WTC11 (cell line): Measurements from ENCODE around the gene QRICH2.

Experiments used
- ATF1 ChIP-seq: sonication (generic); formaldehyde crosslinking; IDR thresholded peaks from 2 replicates; pipeline ENCODE4 v1.8.1; 2023; ENCODE audit warnings: mild to moderate bottlenecking, moderate library complexity, missing genetic modification reagents
- CREB1 ChIP-seq: sonication (generic); formaldehyde crosslinking; IDR thresholded peaks from 2 replicates; pipeline ENCODE4 v1.8.0; 2023; ENCODE audit warnings: mild to moderate bottlenecking, missing genetic modification reagents
- GABPB1 ChIP-seq: sonication (generic); formaldehyde crosslinking; IDR thresholded peaks from 2 replicates; pipeline ENCODE4 v1.8.1; 2023; ENCODE audit warnings: mild to moderate bottlenecking, missing genetic modification reagents
- JUN ChIP-seq: sonication (generic); formaldehyde crosslinking; IDR thresholded peaks from 2 replicates; pipeline ENCODE4 v1.8.0; 2023; ENCODE audit warnings: mild to moderate bottlenecking, missing genetic modification reagents
- ZNF121 ChIP-seq: sonication (generic); formaldehyde crosslinking; IDR thresholded peaks from 2 replicates; pipeline ENCODE4 v1.8.0; 2023; ENCODE audit warnings: missing genetic modification reagents
- TF ChIP-seq, protein P1 (sequence below): fragments of 200-600 bp; IDR thresholded peaks from 2 replicates; pipeline ENCODE4 v1.8.0; 2022; ENCODE audit warnings: antibody characterized with exemption
- TF ChIP-seq, protein P2 (sequence below): sonication (generic); formaldehyde crosslinking; IDR thresholded peaks from 2 replicates; pipeline ENCODE4 v1.8.1; 2023; ENCODE audit warnings: mild to moderate bottlenecking, missing genetic modification reagents, moderate library complexity
- TF ChIP-seq, protein P3 (sequence below): sonication (generic); formaldehyde crosslinking; conservative IDR thresholded peaks from 2 replicates; pipeline ENCODE4 v1.8.1; 2023; ENCODE audit warnings: mild to moderate bottlenecking, low read depth, missing genetic modification reagents, moderate library complexity
- TF ChIP-seq, protein P4 (sequence below): sonication (generic); formaldehyde crosslinking; IDR thresholded peaks from 2 replicates; pipeline ENCODE4 v1.8.1; 2023; ENCODE audit warnings: mild to moderate bottlenecking, missing genetic modification reagents, moderate library complexity
- TF ChIP-seq, protein P5 (sequence below): sonication (generic); formaldehyde crosslinking; IDR thresholded peaks from 2 replicates; pipeline ENCODE4 v1.8.0; 2022; ENCODE audit warnings: mild to moderate bottlenecking, missing genetic modification reagents

DNA sequence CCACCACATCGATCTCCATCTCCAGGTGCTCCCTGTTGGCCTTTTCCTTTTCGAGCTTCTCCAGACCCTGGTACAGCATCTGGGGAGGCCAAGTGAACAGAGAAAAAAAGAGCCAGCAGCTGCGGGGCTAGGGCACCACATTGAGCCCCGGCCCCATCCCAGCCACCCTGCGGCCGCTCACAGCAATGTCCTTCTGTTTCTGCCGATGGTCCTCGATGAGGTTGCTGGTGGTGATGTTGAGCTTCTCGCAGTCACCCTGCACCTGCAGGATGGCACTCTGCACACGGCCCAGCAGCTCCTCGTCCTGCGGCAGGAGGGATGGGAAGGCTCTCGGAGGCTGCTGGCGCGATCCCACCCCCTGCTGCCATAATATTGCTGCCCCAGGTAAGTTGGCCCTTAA, 27.4 kb downstream of the QRICH2 start:
- TF ChIP-seq JUN (no peak), CREB1 (CRISPR knock-in tag) (no peak), GABPB1 (CRISPR knock-in tag) (no peak), ATF1 (CRISPR knock-in tag) (no peak), ZNF121 (CRISPR knock-in tag) (no peak)
- TF ChIP-seq, protein P1, sequence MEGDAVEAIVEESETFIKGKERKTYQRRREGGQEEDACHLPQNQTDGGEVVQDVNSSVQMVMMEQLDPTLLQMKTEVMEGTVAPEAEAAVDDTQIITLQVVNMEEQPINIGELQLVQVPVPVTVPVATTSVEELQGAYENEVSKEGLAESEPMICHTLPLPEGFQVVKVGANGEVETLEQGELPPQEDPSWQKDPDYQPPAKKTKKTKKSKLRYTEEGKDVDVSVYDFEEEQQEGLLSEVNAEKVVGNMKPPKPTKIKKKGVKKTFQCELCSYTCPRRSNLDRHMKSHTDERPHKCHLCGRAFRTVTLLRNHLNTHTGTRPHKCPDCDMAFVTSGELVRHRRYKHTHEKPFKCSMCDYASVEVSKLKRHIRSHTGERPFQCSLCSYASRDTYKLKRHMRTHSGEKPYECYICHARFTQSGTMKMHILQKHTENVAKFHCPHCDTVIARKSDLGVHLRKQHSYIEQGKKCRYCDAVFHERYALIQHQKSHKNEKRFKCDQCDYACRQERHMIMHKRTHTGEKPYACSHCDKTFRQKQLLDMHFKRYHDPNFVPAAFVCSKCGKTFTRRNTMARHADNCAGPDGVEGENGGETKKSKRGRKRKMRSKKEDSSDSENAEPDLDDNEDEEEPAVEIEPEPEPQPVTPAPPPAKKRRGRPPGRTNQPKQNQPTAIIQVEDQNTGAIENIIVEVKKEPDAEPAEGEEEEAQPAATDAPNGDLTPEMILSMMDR: no peak
- TF ChIP-seq, protein P2, sequence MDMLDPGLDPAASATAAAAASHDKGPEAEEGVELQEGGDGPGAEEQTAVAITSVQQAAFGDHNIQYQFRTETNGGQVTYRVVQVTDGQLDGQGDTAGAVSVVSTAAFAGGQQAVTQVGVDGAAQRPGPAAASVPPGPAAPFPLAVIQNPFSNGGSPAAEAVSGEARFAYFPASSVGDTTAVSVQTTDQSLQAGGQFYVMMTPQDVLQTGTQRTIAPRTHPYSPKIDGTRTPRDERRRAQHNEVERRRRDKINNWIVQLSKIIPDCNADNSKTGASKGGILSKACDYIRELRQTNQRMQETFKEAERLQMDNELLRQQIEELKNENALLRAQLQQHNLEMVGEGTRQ (CRISPR knock-in tag): no peak
- TF ChIP-seq, protein P3, sequence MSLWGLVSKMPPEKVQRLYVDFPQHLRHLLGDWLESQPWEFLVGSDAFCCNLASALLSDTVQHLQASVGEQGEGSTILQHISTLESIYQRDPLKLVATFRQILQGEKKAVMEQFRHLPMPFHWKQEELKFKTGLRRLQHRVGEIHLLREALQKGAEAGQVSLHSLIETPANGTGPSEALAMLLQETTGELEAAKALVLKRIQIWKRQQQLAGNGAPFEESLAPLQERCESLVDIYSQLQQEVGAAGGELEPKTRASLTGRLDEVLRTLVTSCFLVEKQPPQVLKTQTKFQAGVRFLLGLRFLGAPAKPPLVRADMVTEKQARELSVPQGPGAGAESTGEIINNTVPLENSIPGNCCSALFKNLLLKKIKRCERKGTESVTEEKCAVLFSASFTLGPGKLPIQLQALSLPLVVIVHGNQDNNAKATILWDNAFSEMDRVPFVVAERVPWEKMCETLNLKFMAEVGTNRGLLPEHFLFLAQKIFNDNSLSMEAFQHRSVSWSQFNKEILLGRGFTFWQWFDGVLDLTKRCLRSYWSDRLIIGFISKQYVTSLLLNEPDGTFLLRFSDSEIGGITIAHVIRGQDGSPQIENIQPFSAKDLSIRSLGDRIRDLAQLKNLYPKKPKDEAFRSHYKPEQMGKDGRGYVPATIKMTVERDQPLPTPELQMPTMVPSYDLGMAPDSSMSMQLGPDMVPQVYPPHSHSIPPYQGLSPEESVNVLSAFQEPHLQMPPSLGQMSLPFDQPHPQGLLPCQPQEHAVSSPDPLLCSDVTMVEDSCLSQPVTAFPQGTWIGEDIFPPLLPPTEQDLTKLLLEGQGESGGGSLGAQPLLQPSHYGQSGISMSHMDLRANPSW (CRISPR knock-in tag): no peak
- TF ChIP-seq, protein P4, sequence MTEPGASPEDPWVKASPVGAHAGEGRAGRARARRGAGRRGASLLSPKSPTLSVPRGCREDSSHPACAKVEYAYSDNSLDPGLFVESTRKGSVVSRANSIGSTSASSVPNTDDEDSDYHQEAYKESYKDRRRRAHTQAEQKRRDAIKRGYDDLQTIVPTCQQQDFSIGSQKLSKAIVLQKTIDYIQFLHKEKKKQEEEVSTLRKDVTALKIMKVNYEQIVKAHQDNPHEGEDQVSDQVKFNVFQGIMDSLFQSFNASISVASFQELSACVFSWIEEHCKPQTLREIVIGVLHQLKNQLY (CRISPR knock-in tag): no peak
- TF ChIP-seq, protein P5, sequence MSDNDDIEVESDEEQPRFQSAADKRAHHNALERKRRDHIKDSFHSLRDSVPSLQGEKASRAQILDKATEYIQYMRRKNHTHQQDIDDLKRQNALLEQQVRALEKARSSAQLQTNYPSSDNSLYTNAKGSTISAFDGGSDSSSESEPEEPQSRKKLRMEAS: no peak
